ENCODE data around the gene GBE1.
A peak's percentile ranks its signal among the peaks of the same experiment; 100 is the strongest.
"Not testable (repeated sequence)": the region's sequence is repeated elsewhere in the genome, so short reads cannot be mapped to it uniquely, and the experiment has no call there.

Gene GBE1

DNA sequence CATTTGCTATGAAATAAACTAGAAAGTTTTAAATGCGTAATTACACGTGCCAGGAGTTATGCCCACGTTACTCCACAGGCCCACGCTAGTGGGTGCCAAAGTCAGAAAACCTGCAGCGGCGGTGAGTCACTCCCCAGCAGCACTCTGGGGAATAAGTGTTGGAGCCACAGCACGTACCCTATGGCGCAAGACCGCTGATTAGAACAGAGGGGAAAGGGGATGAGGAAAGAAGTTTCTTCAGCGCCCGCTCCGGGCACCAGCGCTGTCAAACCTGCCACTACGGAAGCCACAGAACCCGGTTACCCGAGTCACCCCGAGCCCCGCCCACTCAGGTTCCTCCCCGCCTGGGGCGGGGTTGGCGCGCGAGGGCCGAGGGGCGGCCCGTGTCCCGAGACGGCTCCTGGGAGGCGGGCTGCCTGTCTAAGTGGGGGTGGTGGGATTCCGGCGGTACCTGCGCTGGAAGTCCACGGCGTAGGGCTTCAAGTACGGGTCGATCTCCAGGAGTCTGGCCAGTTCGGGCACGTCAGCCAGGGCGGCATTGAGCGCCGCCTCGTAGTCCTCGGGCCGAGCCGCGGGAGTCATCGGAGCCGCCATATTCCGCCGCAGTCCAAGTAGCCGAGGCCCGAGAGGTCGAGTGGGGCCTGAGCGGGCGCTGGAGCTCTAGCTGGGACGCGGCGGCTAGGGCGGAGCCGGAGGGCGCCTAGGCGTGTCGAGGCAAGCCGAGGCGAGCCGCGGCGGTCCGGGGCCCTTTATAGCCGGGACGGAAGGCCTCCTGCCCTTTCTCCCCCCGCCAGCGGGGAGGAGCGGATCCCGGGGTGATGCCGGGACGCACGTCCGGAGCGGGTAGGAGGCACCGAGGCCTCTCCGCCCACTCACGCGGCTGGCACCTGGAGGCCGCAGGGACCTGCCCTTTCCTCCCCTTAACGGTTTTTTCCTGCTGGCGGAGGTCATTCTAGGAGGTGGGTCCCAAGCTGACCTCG is at the start of gene GBE1:
GBE1 (minus strand) TSS at position 722 of the 980 bp plus-strand sequence; CDS start at position 594, 128 bp downstream.
- peak; percentile 85 for DNase-seq

DNA sequence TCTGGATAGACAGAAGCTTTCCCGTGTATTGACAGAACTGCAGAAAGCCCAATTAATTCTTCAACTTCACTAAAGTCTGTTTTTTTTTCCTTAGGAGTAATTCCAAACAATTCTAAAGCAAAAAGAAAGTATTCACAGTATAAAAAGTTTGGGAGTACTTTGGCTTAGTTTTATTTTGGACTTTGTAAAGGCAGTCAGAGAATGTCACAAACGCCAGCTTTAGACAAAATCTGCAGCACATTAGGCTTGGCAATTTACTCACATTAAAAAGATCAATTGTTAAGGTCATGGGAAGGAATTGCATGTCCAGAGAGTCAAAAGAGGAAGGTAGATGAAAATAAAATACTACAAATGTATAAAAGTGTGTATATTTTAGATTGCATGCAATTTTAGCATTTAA is 47.5 kb upstream of the GBE1 start:
- no peak for DNase-seq

DNA sequence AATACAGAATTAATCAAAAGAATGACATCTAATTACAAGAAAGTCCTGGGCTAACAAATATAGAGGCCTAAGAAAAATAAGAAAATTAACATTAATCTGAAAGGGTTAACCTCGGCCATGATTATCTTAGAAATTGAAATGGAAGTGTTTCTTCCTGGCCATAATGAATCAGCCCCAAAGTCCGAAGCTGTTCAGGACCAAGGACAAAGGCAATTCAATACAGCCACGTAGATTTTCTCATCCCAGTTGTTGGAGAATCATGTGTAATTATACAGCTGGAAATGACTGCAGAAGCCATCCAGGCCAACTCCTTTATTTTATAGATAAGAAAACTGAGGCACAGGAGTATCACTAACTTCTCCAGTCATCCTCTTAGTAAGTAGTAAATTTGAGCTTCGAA is 38.0 kb upstream of the GBE1 start:
- no peak for DNase-seq

DNA sequence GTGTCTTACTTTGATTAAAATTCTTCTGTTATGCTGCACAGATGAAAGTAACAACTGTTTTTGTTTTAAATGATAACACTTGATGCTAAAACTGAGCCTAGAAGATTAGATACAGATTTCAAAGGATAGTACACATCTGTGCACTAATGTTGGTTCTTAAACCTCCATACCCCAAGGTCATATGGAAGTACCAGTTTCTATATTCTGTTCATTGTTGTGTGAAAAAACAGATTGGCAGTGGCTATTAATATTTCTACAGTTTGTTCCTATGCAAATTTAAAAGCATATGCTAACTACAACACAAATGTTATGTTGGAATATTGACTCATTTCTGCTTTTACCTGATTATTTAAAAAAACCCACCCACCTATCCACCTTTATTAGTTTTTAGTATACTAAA is 32.0 kb upstream of the GBE1 start:
- DNase-seq = no peak

DNA sequence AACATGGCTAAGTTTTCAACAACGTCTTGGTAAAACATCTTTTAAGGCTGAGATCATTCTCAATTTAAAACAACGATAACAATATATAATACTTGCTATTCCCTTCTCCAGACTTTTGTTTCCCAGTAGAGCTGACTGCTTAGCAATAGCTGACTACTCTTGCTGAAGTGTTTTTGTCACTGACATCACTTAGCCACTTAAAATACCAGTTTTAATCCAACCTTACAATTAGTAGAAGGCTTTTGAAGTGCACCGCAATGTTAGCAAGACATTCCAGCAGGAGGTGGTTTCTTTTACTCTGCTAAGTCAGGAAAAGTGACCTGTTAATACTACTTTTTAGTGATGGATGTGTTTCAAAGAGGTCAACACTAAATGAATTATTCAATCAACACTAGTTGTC is 28.7 kb upstream of the GBE1 start:
- DNase-seq = no peak

DNA sequence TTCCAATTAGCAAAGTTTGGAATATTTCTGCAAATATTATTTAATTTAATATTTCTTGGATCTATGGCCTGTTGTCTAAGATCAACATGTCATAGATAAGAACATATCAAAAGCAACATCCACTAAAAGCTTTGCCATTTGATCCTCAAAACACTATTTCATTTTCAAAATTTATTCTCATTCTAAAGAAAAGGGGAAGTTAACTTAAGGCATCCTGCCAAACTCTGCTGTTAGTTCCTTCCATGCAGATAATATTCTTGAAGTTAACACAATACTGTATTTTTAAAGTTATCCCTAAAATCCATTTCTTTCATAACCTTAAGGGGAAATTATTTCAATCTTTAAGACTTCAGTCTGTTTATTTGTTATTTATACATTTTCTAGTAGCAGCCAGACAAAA is 28.2 kb upstream of the GBE1 start:
- DNase-seq = no peak

DNA sequence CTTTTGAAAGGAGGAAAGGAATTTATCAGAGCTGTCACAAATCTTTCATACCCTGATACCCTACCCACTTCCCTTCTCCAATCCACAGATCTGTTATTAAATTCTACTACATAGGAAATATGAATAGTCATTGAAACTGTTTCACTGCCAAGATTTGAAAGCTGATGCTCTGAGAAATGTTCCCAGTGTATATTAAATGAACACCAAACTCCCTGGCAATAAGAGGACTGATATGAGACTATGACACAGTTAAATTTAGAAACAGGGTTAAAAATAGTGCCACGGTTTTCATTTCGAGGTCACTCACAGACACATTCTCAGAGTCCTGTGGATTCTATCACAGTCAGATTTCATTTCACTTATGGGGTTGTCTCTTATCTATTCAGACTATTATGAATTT is 27.2 kb upstream of the GBE1 start:
- no peak for DNase-seq

DNA sequence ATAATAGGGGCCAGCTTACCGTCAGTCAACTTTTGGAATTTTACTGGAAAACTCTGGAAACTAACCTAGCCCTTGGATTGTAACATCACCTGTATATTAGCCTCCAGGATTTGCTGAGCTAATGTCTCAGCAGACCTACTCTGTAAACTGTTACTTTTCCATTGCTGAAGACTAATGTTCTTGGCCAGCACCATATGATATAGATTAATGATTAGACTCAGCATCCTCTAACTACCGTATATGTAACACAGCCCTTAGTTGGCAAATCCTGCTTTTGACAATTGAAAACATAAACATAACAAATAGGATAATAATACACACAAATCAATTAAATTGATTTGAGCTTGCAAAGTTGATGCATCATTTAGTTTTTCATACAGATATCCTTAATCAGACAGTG is 26.6 kb upstream of the GBE1 start:
- DNase-seq = no peak

DNA sequence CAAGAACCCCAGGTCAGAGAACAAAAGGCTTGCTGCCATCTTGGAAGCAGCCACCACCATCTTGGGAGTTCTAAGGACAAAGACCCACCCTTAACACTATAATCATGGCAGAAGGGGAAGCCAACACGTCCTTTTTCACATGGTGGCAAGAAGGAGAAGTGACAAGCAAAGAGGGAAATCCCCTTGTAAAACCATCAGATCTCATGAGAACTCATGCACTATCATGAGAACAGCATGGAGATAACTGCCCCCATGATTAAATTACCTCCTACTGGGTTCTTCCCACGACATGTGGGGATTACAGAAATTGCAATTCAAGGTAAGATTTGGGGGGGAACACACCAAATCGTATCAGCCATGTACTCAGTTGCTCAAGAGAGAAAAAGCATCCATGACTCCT is 21.1 kb upstream of the GBE1 start:
- no peak for DNase-seq

DNA sequence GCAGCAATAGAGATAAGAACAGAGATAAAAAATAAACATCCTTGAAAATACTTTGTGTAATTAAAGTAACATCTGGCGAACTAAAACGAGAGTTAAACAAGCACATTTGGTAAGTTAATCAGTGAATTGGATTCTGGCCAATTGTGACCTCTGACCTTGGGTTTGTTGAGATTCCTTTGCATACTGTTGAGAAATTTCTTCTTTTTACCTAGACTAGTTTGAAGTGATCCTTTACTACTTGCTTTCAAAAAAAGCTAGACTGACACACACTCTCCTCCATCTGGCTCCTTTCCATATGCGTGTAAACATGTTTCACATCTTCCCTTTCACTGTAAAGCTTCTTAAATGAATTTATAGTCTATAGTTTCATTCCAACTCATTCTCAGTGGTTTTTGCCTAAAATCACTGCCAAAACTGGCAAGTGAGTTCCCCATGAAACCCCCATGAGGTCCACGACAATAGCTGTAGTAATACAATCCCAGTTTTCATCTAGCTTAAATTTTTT is 17.3 kb upstream of the GBE1 start:
- no peak for DNase-seq

DNA sequence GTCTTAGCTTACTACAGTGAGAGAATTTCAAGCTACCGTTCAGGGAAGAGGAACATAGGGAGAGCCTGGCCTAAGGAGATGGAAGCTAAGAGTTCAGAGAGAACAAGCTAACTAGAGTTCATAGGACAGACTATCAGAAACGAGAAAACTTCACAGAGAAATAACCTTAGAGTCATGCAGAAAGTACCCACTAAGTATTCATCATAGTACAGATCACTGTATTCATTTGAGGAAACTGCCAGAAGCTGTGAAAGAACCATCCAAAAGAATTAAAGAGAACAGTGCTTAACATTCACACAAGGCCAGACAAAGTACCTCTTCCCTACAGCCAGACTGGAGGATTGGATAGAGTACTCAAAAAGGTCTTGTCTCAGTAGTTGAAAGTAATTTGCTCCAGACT is 15.2 kb upstream of the GBE1 start:
- no peak for DNase-seq

DNA sequence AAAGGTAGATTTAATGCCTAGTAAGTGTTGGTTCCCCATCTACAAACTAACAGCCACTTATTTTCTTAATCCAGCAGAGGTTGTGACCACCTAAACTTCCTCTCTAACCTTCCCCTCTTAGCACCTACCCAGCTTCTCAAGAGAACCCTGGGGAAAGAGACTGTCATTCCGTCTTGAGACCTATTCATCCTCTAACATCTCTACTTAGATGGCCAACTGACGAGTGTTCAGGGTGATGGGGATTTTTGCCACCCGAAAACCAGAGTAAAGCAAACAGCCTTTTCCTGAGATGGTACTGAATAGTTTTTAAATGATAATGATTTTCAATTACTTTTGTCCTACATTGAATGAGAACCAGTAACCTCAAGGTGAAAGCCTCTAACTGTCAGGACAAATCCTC is 9.3 kb upstream of the GBE1 start:
- DNase-seq = no peak

DNA sequence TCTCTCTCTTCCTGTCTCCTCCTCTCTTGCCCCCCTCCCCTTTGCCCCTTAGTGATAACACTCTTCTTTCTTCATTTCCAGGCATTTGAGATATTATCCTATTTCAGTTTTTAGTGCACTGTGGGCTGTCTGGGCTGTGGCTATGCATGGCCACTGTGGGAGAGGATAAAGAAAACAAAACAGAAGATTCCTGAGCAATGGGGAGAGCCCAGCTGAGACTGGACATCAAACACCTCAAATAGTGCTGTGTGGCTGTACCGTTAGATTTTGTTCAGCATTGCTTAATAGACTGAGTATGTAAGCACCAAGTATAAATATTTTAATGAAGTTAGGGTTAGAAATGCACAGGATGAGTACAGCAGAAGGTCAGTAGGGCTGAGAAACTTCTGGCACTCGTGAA is 7.9 kb upstream of the GBE1 start:
- no peak for DNase-seq

DNA sequence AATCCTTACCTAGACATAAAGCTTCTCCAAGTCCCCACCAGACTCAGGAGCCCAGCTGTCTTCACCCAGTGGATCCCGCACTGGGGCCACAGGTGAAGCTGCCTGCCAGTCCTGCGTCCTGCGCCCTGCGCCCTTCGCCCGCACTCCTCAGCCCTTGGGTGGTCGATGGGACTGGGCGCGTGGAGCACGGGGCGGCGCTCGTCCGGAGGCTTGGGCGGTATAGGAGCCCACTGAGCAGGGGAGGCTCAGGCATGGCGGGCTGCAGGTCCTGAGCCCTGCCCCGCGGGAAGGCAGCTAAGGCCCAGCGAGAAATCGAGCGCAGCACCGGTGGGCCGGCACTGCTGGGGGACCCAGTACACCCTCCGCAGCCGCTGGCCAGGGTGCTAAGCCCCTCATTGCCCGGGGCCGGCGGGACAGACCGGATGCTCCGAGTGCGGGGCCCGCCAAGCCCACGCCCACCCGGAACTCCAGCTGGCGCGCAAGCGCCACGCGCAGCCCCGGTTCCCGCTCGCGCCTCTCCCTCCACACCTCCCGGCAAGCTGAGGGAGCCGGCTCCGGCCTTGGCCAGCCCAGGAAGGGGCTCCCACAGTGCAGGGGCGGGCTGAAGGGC is 5.9 kb upstream of the GBE1 start:
- not testable (repeated sequence) for DNase-seq

DNA sequence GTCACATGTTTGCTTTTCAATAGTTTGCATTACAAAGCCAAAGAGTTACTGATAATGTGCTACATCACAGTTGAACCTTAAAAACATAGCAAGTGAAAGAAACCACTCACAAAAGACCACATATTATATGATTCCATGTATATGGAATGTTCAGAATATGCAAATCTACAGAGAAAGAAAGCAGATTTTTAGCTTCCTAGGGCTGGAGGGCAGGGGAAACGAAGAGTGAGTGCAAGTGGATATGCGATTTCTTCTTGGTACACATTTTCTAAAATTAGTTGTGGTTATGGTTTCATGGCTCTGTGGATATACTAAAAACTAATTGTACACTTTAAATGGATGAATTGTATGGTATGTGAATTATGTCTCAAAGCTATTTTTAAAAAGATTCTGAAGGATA is 4.0 kb upstream of the GBE1 start:
- no peak for DNase-seq

DNA sequence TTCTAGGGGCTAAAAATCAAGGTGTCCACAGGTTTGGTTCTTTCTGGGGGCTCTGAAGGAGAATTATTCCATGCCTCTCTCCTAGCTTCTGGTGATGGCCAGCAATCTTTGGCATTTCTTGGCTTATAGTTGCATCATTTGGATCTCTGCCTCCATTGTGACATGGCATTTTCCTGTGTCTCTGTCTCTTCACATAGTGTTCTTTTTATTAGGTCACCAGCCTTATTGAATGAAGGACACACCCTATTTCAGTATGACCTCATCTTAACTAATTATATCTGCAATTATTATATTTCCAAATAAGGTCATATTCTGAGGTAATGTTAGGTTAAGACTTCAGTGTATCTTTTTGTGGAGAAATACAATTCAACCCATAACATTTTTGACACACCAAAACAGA is 3.2 kb upstream of the GBE1 start:
- DNase-seq = no peak

DNA sequence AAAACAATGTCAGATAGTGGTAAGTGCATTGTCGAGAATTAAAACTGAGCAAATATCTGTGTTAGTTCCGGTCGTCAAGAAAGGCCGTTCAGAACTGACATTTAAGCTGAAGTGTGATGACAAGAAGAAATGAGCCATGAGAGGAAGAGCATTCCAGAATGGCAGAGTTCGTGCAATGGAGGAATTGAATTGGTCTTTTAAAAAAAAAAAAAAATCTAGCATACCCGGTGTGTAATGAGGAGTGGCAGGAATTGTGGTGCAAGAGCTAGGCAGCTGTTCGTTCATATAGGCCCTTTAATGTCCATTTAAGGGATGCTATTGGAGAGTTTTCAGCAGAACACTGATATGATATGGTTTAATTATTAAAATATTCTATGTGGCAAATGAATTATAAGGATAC is 2.6 kb upstream of the GBE1 start:
- DNase-seq = no peak

DNA sequence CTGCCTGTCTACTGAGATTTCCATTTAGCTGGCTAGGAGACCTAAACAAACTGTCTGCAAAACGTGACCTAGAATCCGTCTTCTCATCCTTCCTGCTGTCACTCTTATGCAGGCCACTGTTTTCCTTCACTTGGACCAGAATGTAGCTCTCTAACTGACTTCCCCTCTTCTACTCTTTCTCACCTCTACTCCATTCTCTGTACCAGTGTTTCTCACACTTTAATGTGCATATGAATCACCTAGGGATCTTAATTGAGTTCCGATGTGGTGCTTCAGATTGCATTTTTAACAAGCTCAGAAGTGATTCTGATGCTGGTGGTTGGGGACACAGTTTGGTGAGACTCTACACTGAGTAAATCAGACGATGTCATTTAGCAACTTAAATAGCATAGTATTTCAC is 1.6 kb upstream of the GBE1 start:
- DNase-seq = no peak

DNA sequence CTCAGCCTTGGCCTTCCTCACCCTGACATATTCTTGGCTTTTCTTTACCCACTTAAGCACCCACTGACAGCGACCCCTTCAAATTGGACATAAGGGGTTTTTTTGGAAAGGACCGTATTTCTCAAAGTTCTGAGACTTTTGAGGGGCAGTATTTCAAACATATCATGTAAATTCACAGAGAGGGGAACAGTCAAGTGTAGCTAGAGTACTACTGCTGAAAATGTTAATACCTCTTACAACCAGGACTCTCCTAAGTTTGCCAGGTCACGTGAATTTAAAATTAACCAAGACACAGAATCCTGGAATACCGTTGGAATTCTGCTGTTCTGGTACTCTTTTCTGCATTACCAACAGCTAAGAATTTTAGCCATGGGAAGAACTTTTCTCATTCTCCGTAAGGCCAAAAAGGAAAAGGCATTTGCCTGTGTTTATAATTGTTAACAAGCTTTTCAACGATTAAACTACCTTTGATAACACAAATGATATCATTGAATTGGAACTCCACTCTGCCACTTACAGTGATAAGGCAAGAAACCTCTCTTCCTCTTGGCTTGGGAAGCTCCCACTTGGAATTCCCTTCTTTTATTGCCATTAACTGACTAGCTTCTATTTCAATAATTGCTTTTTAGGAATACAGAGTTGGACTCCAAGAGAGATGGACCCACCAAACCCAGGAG is 597 bp upstream of the GBE1 start:
- no peak for DNase-seq

DNA sequence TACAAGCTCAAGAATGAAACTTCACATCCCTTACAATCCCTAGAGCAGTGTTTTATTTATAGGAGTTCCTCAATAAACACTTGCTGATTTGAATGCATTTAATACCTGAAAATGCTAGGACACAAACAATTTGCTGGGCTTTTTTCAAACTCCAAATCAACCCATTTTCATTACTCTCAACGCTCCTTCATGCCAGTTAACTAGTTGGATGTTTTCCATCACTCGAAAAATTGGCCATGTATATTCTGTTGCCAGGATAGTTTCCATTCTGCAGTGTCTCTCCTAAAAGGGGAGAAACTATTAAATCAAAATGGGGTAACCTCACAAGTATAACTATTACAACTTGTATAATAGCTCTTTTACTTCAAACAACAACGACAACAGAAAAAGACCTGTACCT is 1.2 kb downstream of the GBE1 start:
- DNase-seq = no peak

DNA sequence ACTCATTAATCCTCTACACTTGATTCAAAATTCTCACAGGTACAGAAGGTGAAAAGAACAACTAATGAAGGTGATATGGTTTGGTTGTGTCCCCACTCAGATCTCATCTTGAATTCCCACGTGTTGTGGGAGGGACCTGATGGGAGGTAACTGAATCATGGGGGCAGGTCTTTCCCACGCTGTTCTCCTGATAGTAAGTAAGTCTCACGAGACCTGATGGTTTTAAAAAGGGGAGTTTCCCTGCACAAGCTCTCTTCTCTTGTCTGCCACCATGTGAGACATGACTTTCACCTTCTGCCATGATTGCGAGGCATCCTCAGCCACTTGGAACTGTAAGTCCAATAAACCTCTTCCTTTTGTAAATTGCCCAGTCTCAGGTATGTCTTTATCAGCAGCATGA is 2.7 kb downstream of the GBE1 start:
- DNase-seq = not testable (repeated sequence)

DNA sequence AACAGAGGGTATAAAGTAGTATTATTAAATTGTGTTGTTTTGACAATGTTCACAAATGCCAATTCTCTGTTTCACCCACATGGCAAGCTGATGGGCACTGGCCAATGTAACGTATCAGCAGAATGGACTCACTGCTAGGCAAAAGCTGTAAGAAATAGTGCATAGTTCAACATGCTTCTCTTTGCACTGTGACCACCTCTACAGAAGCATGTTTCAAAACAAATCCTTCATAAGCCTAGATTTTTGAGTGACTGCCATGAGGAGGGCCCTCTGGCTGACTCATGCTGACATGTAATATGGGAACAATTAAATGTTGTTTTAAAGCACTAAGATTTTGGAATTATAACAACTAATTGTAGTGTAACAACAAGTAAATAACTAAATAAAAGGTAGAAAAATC is 3.2 kb downstream of the GBE1 start:
- DNase-seq = no peak

DNA sequence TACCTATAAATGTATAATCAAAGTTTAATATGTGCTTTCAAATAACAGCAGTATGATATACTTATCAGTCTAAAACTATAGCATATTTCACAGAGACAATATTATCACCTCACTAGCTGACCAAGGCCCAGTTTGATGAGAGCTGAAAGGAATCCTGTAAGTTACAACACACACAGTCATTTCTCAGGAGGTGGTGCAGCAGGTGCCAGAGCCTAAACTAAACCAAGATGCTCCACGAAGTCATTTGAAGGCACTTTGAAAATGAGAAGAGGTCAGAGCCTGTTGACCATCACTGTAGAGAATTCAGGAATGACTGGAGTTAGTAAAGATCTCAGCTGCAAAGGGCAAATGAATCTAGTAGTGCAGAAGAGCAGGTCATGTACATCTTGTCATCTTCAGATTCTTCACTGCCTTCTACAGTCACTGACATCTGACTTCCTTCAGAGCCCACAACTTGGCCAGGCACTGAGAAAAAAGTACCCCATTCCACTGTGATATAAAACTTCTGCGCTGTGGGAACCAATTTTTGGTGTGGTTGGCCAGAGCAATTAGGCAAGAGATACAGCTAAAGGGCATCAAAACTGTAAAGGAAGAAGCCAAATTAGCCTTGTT is 7.9 kb downstream of the GBE1 start:
- no peak for DNase-seq

Data from SHP77 treated with DMSO at 0.1 percent for 48 hours (cell line).